Neural progenitor cell (in vitro differentiated cells): Measurements from ENCODE around the gene PFDN4. TPM values are rescaled to one million over a fixed set of nuclear protein-coding genes. Genes with fewer than 3 reads are reported as not detected.

Source experiments
- DNase-seq: peaks from one replicate; pipeline ENCODE4 v3.0.0-alpha.2; 2016; ENCODE audit warnings: low spot score
- H2AFZ ChIP-seq: fragments of 200-600 bp; sonication (generic); replicated peaks from 2 replicates; pipeline ENCODE4 v1.6.1; 2016; ENCODE audit warnings: antibody characterized with exemption
- H3F3A ChIP-seq: fragments of 200-600 bp; sonication (generic); 2 replicates; pipeline ENCODE4 v1.6.1; 2016; ENCODE audit warnings: antibody characterized with exemption, low read depth
- H3K27ac ChIP-seq: fragments of 200-600 bp; sonication (generic); 2 replicates; pipeline ENCODE4 v1.5.1; 2016; ENCODE audit warnings: mild to moderate bottlenecking
- H3K27me3 ChIP-seq: fragments of 200-600 bp; sonication (generic); 2 replicates; pipeline ENCODE4 v1.6.1; 2016; ENCODE audit warnings: mild to moderate bottlenecking, moderate library complexity
- H3K36me3 ChIP-seq: fragments of 200-600 bp; sonication (generic); 2 replicates; pipeline ENCODE4 v1.5.1; 2016
- H3K4me1 ChIP-seq: fragments of 200-600 bp; sonication (generic); 2 replicates; pipeline ENCODE4 v1.6.1; 2016; ENCODE audit warnings: mixed run types
- H3K4me2 ChIP-seq: fragments of 200-600 bp; sonication (generic); 2 replicates; pipeline ENCODE4 v1.6.1; 2016
- H3K4me3 ChIP-seq: fragments of 200-600 bp; sonication (generic); 2 replicates; pipeline ENCODE4 v1.5.1; 2016
- H3K79me2 ChIP-seq: fragments of 200-600 bp; sonication (generic); 2 replicates; pipeline ENCODE4 v1.6.1; 2016; ENCODE audit warnings: low read depth
- H3K9ac ChIP-seq: fragments of 200-600 bp; sonication (generic); 2 replicates; pipeline ENCODE4 v1.6.1; 2016
- H3K9me3 ChIP-seq: fragments of 200-600 bp; sonication (generic); 2 replicates; pipeline ENCODE4 v1.5.1; 2016; ENCODE audit warnings: low read depth
- H4K20me1 ChIP-seq: fragments of 200-600 bp; sonication (generic); 2 replicates; pipeline ENCODE4 v1.6.1; 2016; ENCODE audit warnings: low read depth
- H3K27ac Mint-ChIP-seq: 3 replicates; pipeline ENCODE4 v1.8.0; 2021; ENCODE audit warnings: mixed read lengths
- H3K27me3 Mint-ChIP-seq: 2 replicates; pipeline ENCODE4 v1.8.0; 2022; ENCODE audit warnings: low read depth, mild to moderate bottlenecking, inconsistent platforms, moderate library complexity, mixed read lengths; ENCODE audit not compliant: insufficient read depth
- H3K36me3 Mint-ChIP-seq: 3 replicates; pipeline ENCODE4 v1.8.0; 2021; ENCODE audit warnings: mixed read lengths
- H3K4me1 Mint-ChIP-seq: 3 replicates; pipeline ENCODE4 v1.8.0; 2021; ENCODE audit warnings: mixed read lengths
- H3K4me3 Mint-ChIP-seq: 3 replicates; pipeline ENCODE4 v1.8.0; 2021; ENCODE audit warnings: mild to moderate bottlenecking, moderate library complexity, mixed read lengths
- H3K9me3 Mint-ChIP-seq: 3 replicates; pipeline ENCODE4 v1.8.0; 2020; ENCODE audit warnings: mixed read lengths
- CTCF ChIP-seq: fragments of 200-600 bp; sonication (generic); IDR thresholded peaks from 2 replicates; pipeline ENCODE4 v1.5.1; 2017; ENCODE audit warnings: antibody characterized with exemption, mild to moderate bottlenecking
- EZH2 ChIP-seq: fragments of 200-600 bp; sonication (generic); IDR thresholded peaks from 2 replicates; pipeline ENCODE4 v1.6.1; 2017; ENCODE audit warnings: antibody characterized with exemption, mild to moderate bottlenecking, moderate library complexity
- EZH2phosphoT487 ChIP-seq: fragments of 200-600 bp; sonication (generic); IDR thresholded peaks from 2 replicates; pipeline ENCODE4 v1.6.1; 2017; ENCODE audit warnings: antibody characterized with exemption
- total RNA-seq: library from RNA; depleted of rRNA; stranded (reverse); fragments of >200 nt; gene quantifications from 2 replicates; pipeline ENCODE4 v1.2.3, GENCODE V29; 2015; ENCODE audit warnings: low replicate concordance

The PFDN4 gene
- total RNA-seq, 1 donor from 2014 or later = 597 TPM

GRCh38 chr20:54160065-54161007 lies 47.6 kb upstream of the PFDN4 start:
- Histone ChIP-seq H3K9ac (no peak overlapping the region), H3K27ac (no peak overlapping the region), H3K4me2 (no peak overlapping the region), H3F3A (no peaks in the 10 kb centered on the region), H3K9me3 (no peaks in the 10 kb centered on the region), H4K20me1 (no peaks in the 10 kb centered on the region), H2AFZ (no peak overlapping the region), H3K27me3 (no peaks in the 10 kb centered on the region), H3K36me3 (no peaks in the 10 kb centered on the region), H3K4me1 (no peaks in the 10 kb centered on the region), H3K4me3 (no peak overlapping the region), H3K79me2 (no peaks in the 10 kb centered on the region)
- Mint-ChIP-seq H3K27ac (no peak overlapping the region), H3K9me3 (no peaks in the 10 kb centered on the region), H3K4me3 (no peak overlapping the region), H3K36me3 (no peaks in the 10 kb centered on the region), H3K27me3 (peaks cover under 1% of the 10 kb centered on the region), H3K4me1 (no peaks in the 10 kb centered on the region)
- no peak for TF ChIP-seq EZH2
- no peak for TF ChIP-seq EZH2phosphoT487
- TF ChIP-seq CTCF = no peak
- DNase-seq = no peak

DNA sequence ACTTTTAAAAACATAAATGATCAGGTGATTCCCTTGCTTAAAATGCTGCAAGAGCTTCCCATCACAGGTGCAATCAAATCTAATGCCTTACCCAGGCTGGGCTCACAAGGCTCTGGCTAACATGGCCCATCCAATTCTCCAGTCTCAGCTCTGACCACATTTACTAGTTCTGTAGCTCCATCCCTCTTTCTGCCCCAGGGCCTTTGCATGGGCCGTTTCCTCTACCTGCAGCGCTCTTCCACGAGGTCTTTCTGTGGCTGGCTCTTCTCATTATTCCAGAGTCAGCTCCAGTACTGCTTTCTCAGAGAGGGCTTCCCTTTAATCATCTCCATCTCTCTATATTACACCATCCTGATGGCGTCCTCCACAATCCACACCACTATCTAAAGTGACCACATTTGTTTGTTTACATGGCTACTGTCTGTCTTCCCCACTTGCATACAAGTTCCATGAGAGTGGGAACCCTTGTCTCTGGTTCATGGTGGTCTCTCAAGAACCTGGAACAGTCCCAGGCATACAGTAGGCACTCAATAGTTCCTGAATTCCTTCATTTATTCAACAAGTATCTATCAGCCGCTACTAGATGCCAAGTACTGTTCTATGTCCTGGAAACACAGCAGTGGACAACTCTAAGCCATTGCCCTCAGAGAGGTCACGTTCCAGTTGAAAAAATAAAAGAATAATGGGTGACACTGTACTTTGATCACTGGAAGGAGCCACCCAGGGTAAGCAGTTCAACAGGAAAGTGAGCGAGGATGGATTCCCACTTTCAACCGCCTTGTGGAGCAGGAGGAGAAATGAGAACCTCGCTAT lies 46.7 kb upstream of the PFDN4 start:
- Histone ChIP-seq H3K27ac (no peak overlapping the region), H3K79me2 (no peaks in the 10 kb centered on the region), H2AFZ (no peak overlapping the region), H3K36me3 (no peaks in the 10 kb centered on the region), H3K4me1 (no peaks in the 10 kb centered on the region), H3K4me2 (no peak overlapping the region), H3K9ac (no peak overlapping the region), H4K20me1 (no peaks in the 10 kb centered on the region), H3F3A (no peaks in the 10 kb centered on the region), H3K4me3 (no peak overlapping the region), H3K27me3 (no peaks in the 10 kb centered on the region), H3K9me3 (no peaks in the 10 kb centered on the region)
- Mint-ChIP-seq H3K4me1 (no peaks in the 10 kb centered on the region), H3K27ac (no peak overlapping the region), H3K36me3 (no peaks in the 10 kb centered on the region), H3K9me3 (no peaks in the 10 kb centered on the region), H3K27me3 (no peaks in the 10 kb centered on the region), H3K4me3 (no peak overlapping the region)
- no peak for TF ChIP-seq EZH2phosphoT487
- TF ChIP-seq EZH2 = no peak
- no peak for TF ChIP-seq CTCF
- DNase-seq = no peak

GRCh38 chr20:54161821-54162149 lies 46.1 kb upstream of the PFDN4 start:
- Histone ChIP-seq H3K4me1 (no peaks in the 10 kb centered on the region), H4K20me1 (no peaks in the 10 kb centered on the region), H3K9ac (no peak overlapping the region), H3K9me3 (no peaks in the 10 kb centered on the region), H3K4me3 (no peak overlapping the region), H3K79me2 (no peaks in the 10 kb centered on the region), H3K27me3 (no peaks in the 10 kb centered on the region), H3K4me2 (no peak overlapping the region), H3K27ac (no peak overlapping the region), H2AFZ (no peak overlapping the region), H3F3A (no peaks in the 10 kb centered on the region), H3K36me3 (no peaks in the 10 kb centered on the region)
- Mint-ChIP-seq H3K27me3 (no peaks in the 10 kb centered on the region), H3K4me3 (no peak overlapping the region), H3K9me3 (no peaks in the 10 kb centered on the region), H3K27ac (no peak overlapping the region), H3K4me1 (no peaks in the 10 kb centered on the region), H3K36me3 (no peaks in the 10 kb centered on the region)
- DNase-seq = no peak
- TF ChIP-seq EZH2phosphoT487 (no peak), EZH2 (no peak)
